ENCODE data around the gene SBF1. TPM values are rescaled to one million over a fixed set of nuclear protein-coding genes. Genes with fewer than 3 reads are reported as not detected.
"Not testable (repeated sequence)": the region's sequence is repeated elsewhere in the genome, so short reads cannot be mapped to it uniquely, and the experiment has no call there.

SBF1 gene
- 100 to 1,000 TPM; 100 TPM for total RNA-seq

- Mint-ChIP-seq H3K4me3 (peak within 1 kb of the TSS; percentile 95), H3K4me1 (ENCODE audit: low read depth) (peaks cover 45% of the 10 kb centered on the region), H3K27me3 (ENCODE audit: low read depth) (peaks cover 4% of the 10 kb centered on the region), H3K9me3 (no peaks in the 10 kb centered on the region), H3K36me3 (ENCODE audit: low read depth) (no peaks in the 10 kb centered on the region), H3K27ac (peak within 1 kb of the TSS; percentile 87)
- peak; percentile 90 for DNase-seq
- CTCF ChIA-PET: no interaction called here
- intact Hi-C loops (cut with micrococcal nuclease): loop anchor here (2.0 to 10.0 kb wide), 5 partner anchors 24 to 513 kb away; partner anchors contain the start of genes LMF2, PIM3 and TUBGCP6
These were observed at the start of gene SBF1 for GRCh38 chr22:50474710-50475651. SBF1 (minus strand) TSS chr22:50475035; CDS start chr22:50474840, 195 bp downstream.

- CTCF ChIA-PET: interaction anchor here (1.0 to 2.9 kb wide), 5 partner anchors 14 to 97 kb away, joined by 3 to 39 read pairs (median 22); partner anchors contain the start of genes LMF2 and NCAPH2
- H3K27ac Mint-ChIP-seq: peak overlapping the region; percentile 86
- H3K27me3 Mint-ChIP-seq (ENCODE audit: low read depth): no peaks in the 10 kb centered on the region
- DNase-seq: no peak
- H3K9me3 Mint-ChIP-seq: no peaks in the 10 kb centered on the region
- H3K4me3 Mint-ChIP-seq: peak overlapping the region; percentile 97
- H3K4me1 Mint-ChIP-seq (ENCODE audit: low read depth): peaks cover 34% of the 10 kb centered on the region
- H3K36me3 Mint-ChIP-seq (ENCODE audit: low read depth): peaks cover 45% of the 10 kb centered on the region
- intact Hi-C loops (cut with micrococcal nuclease): loop anchor here (2.0 kb wide), 1 partner anchor 15 kb away; no protein-coding TSS in a partner anchor
These were observed 49.2 kb upstream of the SBF1 start for GRCh38 chr22:50523806-50524675.

- CTCF ChIA-PET: interaction anchor here (1.0 kb wide), 1 partner anchor 97 kb away, joined by 3 read pairs; no protein-coding TSS in a partner anchor
- H3K27ac Mint-ChIP-seq: no peak overlapping the region
- no peaks in the 10 kb centered on the region for H3K9me3 Mint-ChIP-seq
- intact Hi-C loops (cut with micrococcal nuclease): no loop called here
- H3K4me3 Mint-ChIP-seq: peak overlapping the region; percentile 97
- H3K36me3 Mint-ChIP-seq (ENCODE audit: low read depth): peaks cover 42% of the 10 kb centered on the region
- H3K4me1 Mint-ChIP-seq (ENCODE audit: low read depth): peaks cover 28% of the 10 kb centered on the region
- DNase-seq: no peak
- no peaks in the 10 kb centered on the region for H3K27me3 Mint-ChIP-seq (ENCODE audit: low read depth)
These were observed 48.6 kb upstream of the SBF1 start for GRCh38 chr22:50523458-50523805.

GRCh38 chr22:50522806-50523438 is 48.1 kb upstream of the SBF1 start:
- CTCF ChIA-PET: interaction anchor here (0.6 to 0.9 kb wide), 3 partner anchors 25 to 408 kb away, joined by 3 read pairs; no protein-coding TSS in a partner anchor
- Mint-ChIP-seq H3K4me1 (ENCODE audit: low read depth) (peaks cover 23% of the 10 kb centered on the region), H3K27ac (no peak overlapping the region), H3K36me3 (ENCODE audit: low read depth) (peaks cover 39% of the 10 kb centered on the region), H3K4me3 (peak overlapping the region; percentile 41), H3K9me3 (no peaks in the 10 kb centered on the region), H3K27me3 (ENCODE audit: low read depth) (no peaks in the 10 kb centered on the region)
- DNase-seq: no peak
- intact Hi-C loops (cut with micrococcal nuclease): no loop called here

- intact Hi-C loops (cut with micrococcal nuclease): no loop called here
- Mint-ChIP-seq H3K4me1 (ENCODE audit: low read depth) (peaks cover 17% of the 10 kb centered on the region), H3K27ac (no peak overlapping the region), H3K36me3 (ENCODE audit: low read depth) (peaks cover 34% of the 10 kb centered on the region), H3K27me3 (ENCODE audit: low read depth) (no peaks in the 10 kb centered on the region), H3K4me3 (no peak overlapping the region), H3K9me3 (no peaks in the 10 kb centered on the region)
- no peak for DNase-seq
- CTCF ChIA-PET: interaction anchor here (0.6 to 0.9 kb wide), 3 partner anchors 25 to 407 kb away, joined by 3 read pairs; no protein-coding TSS in a partner anchor
These were observed 47.5 kb upstream of the SBF1 start for GRCh38 chr22:50522208-50522805.

- Mint-ChIP-seq H3K9me3 (no peaks in the 10 kb centered on the region), H3K4me1 (ENCODE audit: low read depth) (peaks cover 11% of the 10 kb centered on the region), H3K36me3 (ENCODE audit: low read depth) (peaks cover 28% of the 10 kb centered on the region), H3K4me3 (no peak overlapping the region), H3K27ac (no peak overlapping the region), H3K27me3 (ENCODE audit: low read depth) (no peaks in the 10 kb centered on the region)
- intact Hi-C loops (cut with micrococcal nuclease): no loop called here
- DNase-seq: no peak
- CTCF ChIA-PET: interaction anchor here (0.6 kb wide), 1 partner anchor 112 kb away, joined by 3 read pairs; no protein-coding TSS in a partner anchor
These were observed 46.9 kb upstream of the SBF1 start for GRCh38 chr22:50521710-50522109.

GRCh38 chr22:50520826-50521453 is 46.1 kb upstream of the SBF1 start:
- no peaks in the 10 kb centered on the region for H3K9me3 Mint-ChIP-seq
- CTCF ChIA-PET: interaction anchor here (0.6 kb wide), 1 partner anchor 112 kb away, joined by 3 read pairs; no protein-coding TSS in a partner anchor
- no peaks in the 10 kb centered on the region for H3K27me3 Mint-ChIP-seq (ENCODE audit: low read depth)
- intact Hi-C loops (cut with micrococcal nuclease): no loop called here
- H3K36me3 Mint-ChIP-seq (ENCODE audit: low read depth): peaks cover 32% of the 10 kb centered on the region
- no peak overlapping the region for H3K27ac Mint-ChIP-seq
- peaks cover 11% of the 10 kb centered on the region for H3K4me1 Mint-ChIP-seq (ENCODE audit: low read depth)
- DNase-seq: no peak
- H3K4me3 Mint-ChIP-seq: no peak overlapping the region

- intact Hi-C loops (cut with micrococcal nuclease); H3K9me3 Mint-ChIP-seq; DNase-seq; H3K27me3 Mint-ChIP-seq (ENCODE audit: low read depth); H3K4me3 Mint-ChIP-seq; H3K27ac Mint-ChIP-seq; CTCF ChIA-PET: not testable (repeated sequence)
- peaks cover 36% of the 10 kb centered on the region for H3K36me3 Mint-ChIP-seq (ENCODE audit: low read depth)
- peaks cover 13% of the 10 kb centered on the region for H3K4me1 Mint-ChIP-seq (ENCODE audit: low read depth)
These were observed 45.3 kb upstream of the SBF1 start for GRCh38 chr22:50520184-50520583.

- CTCF ChIA-PET: no interaction called here
- peaks cover 12% of the 10 kb centered on the region for H3K4me1 Mint-ChIP-seq (ENCODE audit: low read depth)
- no peaks in the 10 kb centered on the region for H3K9me3 Mint-ChIP-seq
- intact Hi-C loops (cut with micrococcal nuclease): no loop called here
- no peaks in the 10 kb centered on the region for H3K27me3 Mint-ChIP-seq (ENCODE audit: low read depth)
- DNase-seq: no peak
- H3K4me3 Mint-ChIP-seq: no peak overlapping the region
- no peak overlapping the region for H3K27ac Mint-ChIP-seq
- peaks cover 38% of the 10 kb centered on the region for H3K36me3 Mint-ChIP-seq (ENCODE audit: low read depth)
These were observed 44.3 kb upstream of the SBF1 start for GRCh38 chr22:50519151-50519550.

- H3K27ac Mint-ChIP-seq: no peak overlapping the region
- no peaks in the 10 kb centered on the region for H3K27me3 Mint-ChIP-seq (ENCODE audit: low read depth)
- no peak for DNase-seq
- H3K36me3 Mint-ChIP-seq (ENCODE audit: low read depth): peaks cover 37% of the 10 kb centered on the region
- peaks cover 13% of the 10 kb centered on the region for H3K4me1 Mint-ChIP-seq (ENCODE audit: low read depth)
- intact Hi-C loops (cut with micrococcal nuclease): no loop called here
- H3K9me3 Mint-ChIP-seq: no peaks in the 10 kb centered on the region
- CTCF ChIA-PET: no interaction called here
- no peak overlapping the region for H3K4me3 Mint-ChIP-seq
These were observed 43.8 kb upstream of the SBF1 start for GRCh38 chr22:50518606-50519005.

GRCh38 chr22:50517495-50518260 is 42.8 kb upstream of the SBF1 start:
- CTCF ChIA-PET: no interaction called here
- peaks cover 33% of the 10 kb centered on the region for H3K36me3 Mint-ChIP-seq (ENCODE audit: low read depth)
- no peaks in the 10 kb centered on the region for H3K9me3 Mint-ChIP-seq
- H3K27me3 Mint-ChIP-seq (ENCODE audit: low read depth): no peaks in the 10 kb centered on the region
- DNase-seq: no peak
- H3K4me3 Mint-ChIP-seq: no peak overlapping the region
- peaks cover 16% of the 10 kb centered on the region for H3K4me1 Mint-ChIP-seq (ENCODE audit: low read depth)
- H3K27ac Mint-ChIP-seq: no peak overlapping the region
- intact Hi-C loops (cut with micrococcal nuclease): no loop called here
